COLO668 (cell line): Measurements from ENCODE around the gene TXNRD2.

Experiments
- DNase-seq: peaks from one replicate; lab custom pipeline; 2025; ENCODE audit not compliant: unreplicated experiment; lab: John Stamatoyannopoulos, UW

The TXNRD2 gene

DNA sequence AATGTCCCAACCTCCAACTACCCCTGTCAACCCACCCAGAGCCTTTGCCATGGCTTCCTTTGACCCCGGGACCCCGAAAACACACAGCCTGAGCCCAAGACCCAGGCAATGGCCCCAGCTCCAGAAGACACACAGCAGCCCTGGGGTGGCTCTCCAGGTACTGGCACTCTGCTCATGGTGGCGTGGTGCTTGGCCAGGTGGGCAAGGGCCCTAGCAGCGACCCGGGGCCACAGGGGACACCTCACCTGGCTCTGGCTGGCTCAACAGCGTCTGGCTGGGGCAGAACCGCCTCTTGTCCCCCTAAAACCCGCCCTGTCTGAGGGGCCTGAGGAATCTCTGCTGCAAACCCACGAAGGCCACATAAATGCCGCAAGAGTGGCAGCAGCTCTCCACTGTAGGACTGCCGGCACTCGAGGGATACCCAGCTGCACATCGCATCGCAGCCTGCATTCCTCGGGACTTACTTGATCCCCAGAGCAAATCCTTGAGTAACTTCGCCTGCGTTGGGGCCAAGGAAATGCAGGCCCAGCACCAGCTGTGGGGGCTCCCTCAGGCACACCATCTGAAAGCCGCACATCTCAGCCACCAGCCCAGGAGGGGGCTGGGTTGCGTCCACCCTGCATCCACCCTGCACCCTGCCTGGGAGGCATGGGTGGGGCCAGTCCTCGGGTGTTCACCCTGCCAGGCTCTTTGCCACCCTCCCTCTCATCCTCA, 63.8 kb downstream of the TXNRD2 start:
- no peak for DNase-seq

DNA sequence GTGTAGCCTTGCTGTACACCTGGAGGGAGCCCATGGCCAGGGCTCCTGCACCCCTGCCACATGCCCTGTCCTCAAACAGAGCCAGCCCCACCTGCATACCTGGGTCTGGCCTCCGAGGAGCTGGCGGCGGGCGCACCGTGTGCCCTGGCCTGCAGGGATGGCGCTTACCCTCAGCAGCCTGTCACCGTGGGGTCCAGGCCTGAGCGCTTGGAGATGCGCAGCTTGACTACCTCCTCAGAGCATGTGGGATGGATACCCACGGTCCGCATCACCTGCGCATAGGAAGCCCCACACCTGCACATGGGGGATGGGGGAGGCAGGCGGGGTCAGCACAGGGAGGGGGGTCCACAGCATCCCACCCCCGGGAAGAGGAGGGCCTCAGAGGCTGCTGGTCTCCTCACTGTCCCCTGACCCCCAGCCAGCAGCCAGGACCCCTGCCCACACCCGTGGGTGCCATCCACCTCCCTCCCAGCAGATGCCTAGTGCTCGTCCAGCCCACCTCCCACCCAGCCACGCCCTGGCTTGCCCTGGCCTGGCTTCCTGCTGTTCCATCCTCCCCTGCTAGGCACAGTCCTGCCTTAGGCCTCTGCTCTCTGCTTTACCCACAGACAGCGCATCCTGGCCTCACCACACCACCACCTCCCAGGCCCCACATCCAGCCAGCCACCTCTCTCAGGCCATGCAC, 64.5 kb downstream of the TXNRD2 start:
- no peak for DNase-seq

DNA sequence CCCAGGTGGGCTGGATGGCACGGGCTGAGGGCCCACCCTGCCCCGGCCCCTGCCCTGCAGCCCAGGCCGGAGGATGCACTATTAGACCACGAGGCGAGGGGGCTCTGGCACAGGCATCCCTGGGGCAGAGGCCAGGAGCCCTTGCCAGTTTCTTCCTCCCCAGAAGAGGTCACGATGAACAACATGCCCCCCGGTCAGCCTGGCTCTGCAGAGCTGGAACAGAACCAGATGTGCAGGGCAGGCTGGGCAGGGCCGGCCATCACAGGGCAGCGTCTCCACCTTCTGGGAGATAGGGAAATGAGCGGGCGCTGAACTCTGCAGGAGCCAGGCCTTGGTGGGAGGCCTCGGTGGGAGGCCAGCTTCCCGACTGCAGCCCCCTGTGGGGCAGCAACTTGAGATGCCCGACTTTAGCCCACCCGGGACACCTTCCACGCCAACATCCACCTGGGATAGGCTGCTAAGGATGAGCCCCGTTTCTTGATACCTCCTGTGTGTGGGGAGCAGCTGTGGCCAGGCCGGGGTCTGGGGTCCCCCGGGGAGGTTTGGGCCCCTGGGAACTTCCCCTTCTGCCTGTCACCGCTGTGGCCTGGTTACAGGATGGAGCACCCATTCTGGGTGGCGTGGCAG, 65.2 kb downstream of the TXNRD2 start:
- no peak for DNase-seq

DNA sequence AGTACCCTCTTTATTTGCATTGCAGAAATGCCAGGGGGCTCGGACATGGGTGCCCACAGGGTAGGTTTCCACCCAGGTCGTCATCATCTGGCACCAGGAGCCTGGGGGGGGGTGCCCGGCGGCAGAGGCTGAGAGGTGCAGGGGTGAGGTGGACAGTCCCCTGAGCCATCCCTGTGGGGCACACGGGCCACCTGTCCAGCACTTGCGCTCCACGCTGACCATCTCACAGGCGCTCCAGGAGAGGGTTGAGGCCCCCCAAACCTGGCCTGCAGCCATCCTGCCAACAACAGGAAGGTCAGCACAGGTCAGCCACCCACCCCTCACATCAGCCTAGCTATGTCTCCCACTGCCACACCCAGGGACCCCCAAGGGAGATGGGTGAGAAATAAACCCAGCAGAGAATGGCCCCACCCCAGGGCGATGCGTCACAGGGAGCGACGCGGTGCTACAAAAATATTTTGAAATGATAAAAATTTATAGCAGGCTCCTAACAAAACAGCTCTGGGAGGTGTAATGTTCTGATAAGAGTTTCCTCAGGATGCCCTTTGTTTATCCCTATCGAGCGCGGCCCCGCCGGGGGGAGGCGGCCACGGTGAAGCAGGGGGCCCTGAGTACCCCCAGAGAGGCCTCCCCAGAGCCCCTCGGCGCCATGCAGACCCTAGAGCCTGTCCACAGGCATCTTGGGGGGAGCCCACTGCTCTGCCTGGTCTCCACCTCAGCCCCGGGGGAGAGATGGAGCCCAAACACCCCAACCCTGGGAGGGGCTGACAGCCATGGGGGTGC, 65.9 kb downstream of the TXNRD2 start:
- no peak for DNase-seq

DNA sequence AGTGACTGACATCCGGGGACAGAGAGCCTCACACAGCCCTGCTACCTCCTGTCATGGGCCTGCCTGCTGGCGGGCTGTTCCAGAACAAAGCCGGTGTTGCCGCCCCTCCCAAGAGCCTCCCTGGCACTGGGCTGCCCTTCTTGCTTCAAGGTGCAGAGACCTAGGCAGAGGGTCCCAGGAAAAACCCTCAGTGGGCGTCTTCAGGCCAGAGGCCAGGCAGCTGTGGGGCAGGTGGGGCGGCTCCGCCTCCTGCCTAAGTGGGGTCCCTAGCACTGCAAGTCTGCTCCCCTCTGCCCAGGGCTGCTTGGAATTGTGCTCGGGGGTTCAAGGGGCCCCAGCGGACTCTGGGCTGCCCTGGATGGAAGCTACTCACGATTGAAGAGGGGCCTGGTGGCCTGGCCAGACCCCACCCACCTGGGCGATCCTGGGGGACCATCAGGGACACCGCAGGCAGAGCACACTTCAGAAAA, 66.5 kb downstream of the TXNRD2 start:
- no peak for DNase-seq

DNA sequence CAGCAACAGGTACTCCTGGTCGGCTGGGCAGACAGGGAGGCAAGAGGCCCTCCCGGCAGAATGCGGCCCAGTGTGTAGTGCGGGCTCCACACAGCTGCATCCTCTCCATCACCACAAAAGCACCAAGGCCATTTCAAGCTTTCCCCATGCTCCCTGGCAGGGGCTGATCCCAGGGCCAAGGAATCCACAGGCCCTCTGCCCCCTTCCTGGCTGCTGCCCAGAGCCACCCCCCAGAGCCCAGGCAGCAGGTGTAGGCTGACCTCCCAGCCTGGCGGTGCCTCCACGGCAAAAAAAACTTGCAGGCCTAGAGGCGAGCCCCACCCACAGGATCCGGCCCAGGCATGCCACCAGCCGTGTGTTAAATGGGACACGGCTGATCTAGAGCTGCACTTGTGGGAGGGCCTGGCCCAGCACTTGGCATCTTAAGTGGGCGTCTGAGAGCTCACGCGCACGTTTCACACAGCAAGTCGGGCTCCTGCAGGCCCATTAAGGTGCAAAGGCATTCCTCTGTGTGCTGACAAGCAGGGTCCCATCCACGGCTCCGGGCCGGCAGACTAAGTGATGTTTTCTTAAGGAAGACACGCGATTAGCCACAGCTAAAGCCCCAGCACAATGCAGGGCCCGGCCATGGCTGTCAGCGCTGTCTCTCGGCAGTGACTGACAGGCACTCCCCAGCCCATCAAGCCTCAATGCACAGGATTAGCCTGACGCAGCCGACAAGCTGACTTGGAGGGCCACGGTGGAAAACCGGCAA, 67.1 kb downstream of the TXNRD2 start:
- peak; percentile 33 for DNase-seq

DNA sequence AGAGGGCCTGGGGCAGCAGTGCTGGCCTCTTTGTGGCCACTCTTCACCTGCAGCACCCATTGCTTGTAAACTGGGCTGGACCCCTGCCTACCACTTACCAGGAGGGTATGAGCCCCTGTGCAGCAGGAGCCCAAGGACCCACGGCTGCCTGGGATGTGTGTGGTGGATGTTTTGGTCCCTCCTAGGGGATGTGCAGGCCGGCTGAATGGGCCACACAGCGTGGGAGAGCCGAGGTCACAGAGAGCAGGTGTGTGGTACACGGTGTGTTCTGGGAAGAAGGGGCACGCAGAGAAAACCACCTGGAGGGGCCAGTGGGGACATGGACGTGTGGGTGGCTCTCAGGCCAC, 67.7 kb downstream of the TXNRD2 start:
- DNase-seq, result no peak

DNA sequence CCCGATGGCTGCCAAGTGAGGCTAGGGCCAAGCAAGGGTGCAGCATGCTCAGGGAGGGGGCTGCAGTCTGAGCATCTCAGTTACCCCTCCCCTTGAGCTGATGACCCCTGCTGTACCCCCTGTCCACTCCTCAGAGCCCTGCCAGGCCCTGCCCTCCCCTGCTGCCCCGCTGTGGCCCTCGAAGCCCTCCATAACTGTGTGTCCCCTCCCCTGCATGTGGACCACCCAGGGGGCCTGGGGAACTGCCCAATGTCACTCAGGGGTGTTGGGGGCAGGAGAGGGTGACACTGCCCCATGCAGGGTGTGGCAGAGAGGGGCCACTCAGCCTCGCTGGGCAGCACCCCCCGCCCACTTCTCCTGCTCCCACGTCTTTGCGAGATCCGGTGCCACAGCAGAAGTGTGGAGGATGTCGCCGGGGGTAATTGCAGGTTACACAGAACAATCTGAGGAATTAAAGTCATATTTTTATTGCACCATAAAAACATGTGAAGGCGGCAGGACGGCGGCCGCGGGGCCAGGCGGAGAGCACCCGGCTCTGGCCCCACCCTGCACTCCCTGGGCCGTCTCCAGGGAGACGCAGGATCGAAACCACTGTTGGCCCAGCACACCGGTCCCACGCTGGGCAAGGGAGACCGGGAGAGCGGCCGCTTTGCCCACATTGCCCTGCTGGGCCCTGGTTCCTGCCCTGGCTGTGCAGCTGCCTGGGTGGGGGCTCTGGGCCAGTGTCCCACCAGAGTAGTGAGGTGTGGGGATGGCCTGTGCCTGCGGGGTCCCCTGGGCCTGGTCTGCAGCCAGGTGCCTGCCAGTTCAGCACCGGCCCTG, 68.3 kb downstream of the TXNRD2 start:
- no peak for DNase-seq

DNA sequence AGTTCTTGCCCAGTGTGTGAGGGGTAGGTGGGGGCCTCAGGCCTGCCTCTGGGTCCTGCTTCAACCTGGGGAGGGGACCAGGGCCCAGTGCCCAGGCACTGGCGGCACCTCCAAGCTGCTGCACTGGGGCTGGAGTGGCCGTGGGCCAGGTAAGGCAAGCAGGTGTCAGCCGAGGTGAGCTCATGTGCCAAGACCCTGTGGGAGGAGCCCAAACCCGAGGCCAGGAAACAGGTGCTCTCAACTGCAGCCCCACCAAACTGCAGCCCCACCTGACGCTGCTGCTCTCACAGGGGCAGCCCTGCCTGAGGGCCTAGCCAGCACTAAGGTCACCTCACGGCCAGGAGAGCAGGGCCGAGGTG, 68.9 kb downstream of the TXNRD2 start:
- DNase-seq, result peak; percentile 85

DNA sequence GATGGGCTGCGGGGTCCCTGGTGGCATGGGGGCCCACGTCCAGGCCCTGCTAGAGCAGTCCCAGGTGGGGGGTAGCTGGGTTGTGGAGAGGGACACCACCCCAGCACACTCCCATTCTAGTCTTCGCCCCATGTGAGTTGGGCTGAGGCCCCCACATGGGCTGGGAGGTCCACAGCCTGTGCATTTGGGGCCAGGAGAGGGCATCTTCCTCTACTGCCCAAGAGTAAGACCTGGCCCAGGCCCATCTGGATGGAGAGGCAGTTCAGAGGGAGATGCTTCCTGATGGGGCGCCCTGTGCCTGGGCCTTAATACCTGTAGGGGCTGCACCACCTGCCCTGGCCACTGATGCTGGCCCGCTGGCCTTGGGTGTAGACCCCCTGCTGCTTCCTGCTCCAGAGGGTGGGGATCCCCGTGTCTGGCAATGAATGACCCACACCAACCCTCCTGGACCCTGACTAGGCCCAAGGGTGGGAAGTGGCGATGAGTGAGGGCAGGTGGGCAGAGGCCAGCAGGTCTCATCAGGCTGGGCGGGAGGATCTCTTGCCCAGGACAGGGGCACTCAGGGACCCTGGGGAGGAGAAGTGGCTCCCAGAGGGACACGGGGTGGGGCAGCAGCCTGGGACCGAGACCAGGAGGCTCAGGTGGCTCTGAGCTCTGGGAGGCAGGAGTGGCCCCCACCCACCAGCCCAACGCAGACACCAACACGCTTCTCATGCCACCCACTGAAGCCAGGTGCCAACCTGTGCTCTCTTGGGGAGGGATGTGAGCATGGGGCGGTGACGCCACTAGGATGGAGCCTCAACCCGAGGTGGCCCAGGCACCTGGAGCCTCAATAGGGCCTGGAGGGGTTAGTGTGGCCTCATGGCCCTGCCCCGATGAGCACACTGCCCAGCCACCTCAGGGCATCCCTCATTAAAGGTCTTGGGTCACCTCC, 69.5 kb downstream of the TXNRD2 start:
- DNase-seq, result peak; percentile 41

DNA sequence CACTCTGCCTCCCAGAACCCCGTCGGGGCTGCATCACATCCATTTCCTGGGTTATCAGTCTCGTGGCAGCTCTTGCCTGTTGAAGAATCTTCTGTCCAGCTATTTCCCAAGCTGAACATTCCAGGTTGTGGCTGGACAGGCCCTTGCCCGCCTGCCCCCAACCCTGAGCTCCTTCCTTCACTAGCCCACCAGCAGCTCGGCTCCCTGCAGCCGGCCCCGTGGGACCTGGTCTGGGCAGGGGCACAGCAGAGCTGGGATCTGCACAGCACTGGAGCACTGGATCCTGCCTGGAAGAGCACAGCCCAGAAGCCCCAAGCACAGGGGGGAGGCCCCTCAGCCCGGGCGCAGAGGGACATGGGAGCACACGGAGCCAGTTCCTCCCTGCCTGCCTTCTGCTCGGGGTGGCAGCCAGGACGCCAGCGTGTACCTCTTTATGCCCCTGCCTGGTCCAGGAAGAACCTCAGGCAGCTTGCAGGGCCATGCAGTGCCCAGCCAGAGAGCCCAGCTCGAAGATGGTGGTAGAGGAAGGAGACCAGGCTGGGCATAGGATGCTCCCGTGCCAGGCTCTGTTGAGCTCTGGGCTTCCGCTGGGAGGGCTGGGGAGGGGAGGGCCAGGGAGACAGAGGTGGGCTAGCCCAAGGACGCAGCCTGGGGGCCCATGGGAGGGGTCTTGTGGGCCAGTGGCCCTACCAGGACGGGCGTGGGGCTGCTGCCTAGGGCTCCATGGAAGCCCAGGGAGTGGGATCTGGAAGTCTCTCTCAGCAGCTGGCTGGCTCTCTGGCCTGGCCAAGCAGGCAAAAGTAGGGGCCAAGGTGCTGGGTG, 70.4 kb downstream of the TXNRD2 start:
- no peak for DNase-seq

DNA sequence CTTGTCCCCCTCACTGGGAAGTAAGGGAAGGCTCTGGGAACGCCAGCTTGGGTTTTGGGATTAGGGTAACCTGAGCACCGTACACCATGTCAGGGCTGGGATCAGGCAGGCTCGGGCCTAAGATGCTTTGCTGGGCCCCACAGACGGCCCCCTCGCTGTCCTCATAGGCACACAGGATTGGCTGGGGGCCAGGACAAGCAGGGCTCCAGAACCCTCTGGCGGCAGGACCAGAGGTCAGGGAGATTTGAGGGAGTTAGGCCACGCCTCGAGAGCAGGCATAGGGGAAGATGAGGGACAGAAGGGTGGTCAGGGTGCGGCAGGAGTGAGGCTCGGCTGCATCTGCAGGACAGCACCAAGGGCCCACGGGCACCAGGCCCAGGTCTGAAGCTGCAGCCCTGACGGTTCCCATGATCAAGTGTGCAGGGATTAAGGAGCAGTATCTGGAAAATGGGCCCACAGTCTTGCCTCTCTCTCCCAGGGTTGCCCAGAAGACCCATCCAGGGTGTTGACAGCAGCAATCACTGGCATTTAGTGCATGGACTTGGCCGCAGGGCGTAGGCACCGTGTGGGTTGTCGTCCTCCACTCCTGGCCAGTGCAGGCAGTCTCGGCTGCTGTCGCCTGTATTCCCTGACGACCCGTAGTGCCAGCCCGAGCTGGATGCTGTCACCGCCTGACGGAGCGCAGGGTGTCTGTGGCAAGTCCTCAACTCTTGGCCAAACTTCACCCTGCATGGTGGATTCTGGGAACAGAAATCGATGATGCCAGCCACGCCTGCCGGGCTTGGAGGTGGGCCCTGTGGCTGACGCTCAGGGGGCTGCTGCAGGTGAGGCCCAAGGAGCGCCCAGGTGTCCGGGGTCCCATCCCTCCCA, 71.2 kb downstream of the TXNRD2 start:
- DNase-seq, result no peak

DNA sequence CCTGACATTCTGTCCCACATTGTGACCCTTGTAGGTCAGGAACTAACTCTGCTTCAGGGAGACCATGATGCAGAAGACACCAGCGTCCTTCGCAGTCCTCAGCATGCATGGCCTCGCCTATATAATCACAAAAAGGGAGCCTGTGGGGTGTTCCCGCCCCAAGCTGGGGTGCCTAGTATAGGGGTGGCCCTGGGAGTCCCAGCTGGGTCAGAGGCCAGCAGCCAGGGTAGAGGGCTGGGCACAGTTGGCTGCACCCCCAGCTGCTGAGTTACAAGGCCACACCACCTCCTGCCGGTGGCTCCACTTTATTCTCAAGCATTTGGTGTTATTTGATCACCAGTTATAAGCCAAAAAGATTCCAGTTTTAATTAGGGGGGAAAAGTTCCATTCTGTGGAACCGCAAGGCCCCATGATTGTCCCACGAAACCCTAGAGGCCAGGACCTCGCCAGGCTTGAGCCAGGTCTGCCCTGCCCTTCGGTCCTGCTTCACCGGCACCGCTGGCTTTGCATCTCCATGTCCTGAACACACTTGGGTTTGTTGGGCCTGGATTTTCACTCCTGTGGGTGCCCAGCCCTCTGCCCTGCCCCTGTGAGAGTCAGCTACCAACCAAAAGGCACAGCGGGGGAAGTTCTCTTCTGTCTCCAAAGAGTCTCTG, 72.0 kb downstream of the TXNRD2 start:
- DNase-seq, result no peak

DNA sequence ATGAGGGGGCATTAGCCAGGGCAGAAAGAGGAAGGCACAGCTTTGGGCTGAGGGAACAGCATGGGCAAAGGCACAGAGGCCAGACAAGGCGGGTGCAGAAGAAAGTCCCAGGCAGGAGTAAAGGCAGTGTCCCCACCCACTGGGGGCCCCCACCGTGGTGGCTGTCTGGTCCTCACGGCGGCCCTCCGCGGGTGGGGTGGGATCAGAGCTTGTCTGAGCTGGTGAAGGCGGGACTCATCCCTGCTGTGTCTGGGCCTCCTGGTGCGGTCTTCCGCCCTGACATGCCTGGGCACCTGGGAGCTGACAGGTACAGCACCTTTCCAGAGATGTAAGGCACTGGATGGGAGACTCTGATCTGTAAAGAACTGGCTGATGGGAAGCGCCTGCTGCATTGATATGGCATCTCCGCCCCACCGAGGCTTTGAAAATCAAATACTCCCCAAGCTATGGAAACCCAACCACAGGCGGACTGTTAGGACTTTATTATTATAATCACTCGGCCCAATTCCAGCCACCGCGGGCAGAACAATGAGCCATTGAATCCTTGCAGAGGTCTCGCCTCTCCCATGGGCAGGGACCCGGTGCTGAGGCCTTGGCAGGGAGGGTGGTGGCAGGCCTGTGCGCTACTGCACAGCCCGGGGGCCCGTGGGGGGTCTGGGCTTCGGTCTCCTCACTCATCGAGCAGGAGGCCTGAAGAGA, 72.7 kb downstream of the TXNRD2 start:
- no peak for DNase-seq

DNA sequence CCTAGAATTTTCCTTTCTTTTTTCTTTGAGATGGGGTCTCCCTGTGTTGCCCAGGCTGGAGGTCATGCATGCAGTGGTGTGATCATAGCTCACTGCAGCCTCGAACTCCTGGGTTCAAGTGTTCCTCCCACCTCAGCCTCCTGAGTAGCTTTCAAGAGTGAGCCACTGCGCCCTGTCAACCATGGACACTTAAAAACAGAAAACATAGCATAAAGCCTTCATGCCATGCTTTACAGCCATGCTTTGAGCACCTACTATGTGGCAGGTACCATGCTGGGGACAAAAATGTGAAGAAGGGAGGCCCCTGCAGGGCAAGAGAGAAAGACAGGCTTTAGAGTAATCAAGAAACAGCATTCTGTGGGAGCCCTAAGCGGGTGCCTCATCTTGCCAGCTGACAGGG, 73.3 kb downstream of the TXNRD2 start:
- no peak for DNase-seq

DNA sequence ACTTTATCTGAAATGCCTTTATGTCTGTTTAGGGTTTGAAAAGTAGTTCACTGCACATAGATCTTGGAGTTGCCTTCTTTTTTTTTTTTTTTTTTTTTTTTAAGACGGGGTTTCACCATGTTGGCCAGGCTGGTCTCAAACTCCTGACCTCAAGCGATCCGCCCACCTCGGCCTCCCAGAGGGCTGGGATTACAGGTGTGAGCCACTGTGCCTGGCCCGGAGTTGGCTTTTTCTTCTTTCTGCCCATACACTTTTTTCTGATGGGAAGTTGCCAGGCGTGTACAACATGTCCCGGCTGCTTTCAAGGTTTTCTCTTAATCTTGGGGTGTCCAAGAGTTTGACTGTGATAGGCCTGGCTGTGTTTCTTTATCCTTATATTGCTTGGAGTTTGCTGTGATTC, 74.0 kb downstream of the TXNRD2 start:
- no peak for DNase-seq
